Activated CD8-positive, alpha-beta T cell treated with anti-CD3 and anti-CD28 coated beads, Interleukin-2, amount 10 ng/mL, durations not matched to agents 7 days and 5 days (primary cell): ENCODE data around the gene OR2C1. TPM values are rescaled to one million over a fixed set of nuclear protein-coding genes. Genes with fewer than 3 reads are reported as not detected.
A peak's percentile ranks its signal among the peaks of the same experiment; 100 is the strongest.

Source experiments
- ATAC-seq: fragments of 150-1000 bp; cut with Tn5 transposase; one replicate; pipeline ENCODE4 v1.10.0; 2021; ENCODE audit warnings: moderate library complexity
- CTCF ChIA-PET: fragments of 350-600 bp; sonication (Branson Sonifier 250); formaldehyde crosslinking; loops from one replicate; lab custom pipeline; 2021; ENCODE audit warnings: antibody characterized with exemption; lab: Charles Lee
- POLR2A ChIA-PET: fragments of 350-600 bp; sonication (Branson Sonifier 250); formaldehyde crosslinking; loops from one replicate; lab custom pipeline; 2021; ENCODE audit warnings: antibody characterized with exemption; lab: Charles Lee
- DNase-seq: peaks from one replicate; pipeline ENCODE4 v3.0.0-alpha.2; 2020
- H3K27ac Mint-ChIP-seq: one replicate; pipeline ENCODE4 v1.8.0; 2021; ENCODE audit warnings: mild to moderate bottlenecking, mixed read lengths
- H3K27me3 Mint-ChIP-seq: one replicate; pipeline ENCODE4 v1.8.0; 2021; ENCODE audit warnings: low read depth, mixed read lengths
- H3K36me3 Mint-ChIP-seq: one replicate; pipeline ENCODE4 v1.8.0; 2021; ENCODE audit warnings: low read depth, mixed read lengths
- H3K4me1 Mint-ChIP-seq: one replicate; pipeline ENCODE4 v1.8.0; 2021; ENCODE audit warnings: low read depth, mixed read lengths
- H3K4me3 Mint-ChIP-seq: one replicate; pipeline ENCODE4 v1.8.0; 2021; ENCODE audit warnings: mild to moderate bottlenecking, mixed read lengths
- H3K9me3 Mint-ChIP-seq: one replicate; pipeline ENCODE4 v1.8.0; 2022; ENCODE audit warnings: mixed read lengths; ENCODE audit not compliant: insufficient read depth
- total RNA-seq, 2 experiments: library from RNA; stranded (reverse); gene quantifications; one replicate each; pipeline ENCODE4 v1.2.3, GENCODE V29; 2021

The OR2C1 gene
- total RNA-seq, 2 experiments from 2014 or later: not detected

GRCh38 chr16:3400779-3401688 is 45.3 kb downstream of the OR2C1 start, which contains the start of the genes ZNF174 and ZSCAN32:
Gene ZNF174 (plus strand): TSS chr16:3401215. CDS start chr16:3402005, 790 bp downstream.
Gene ZSCAN32 (minus strand): TSS chr16:3401004. CDS start chr16:3397557, 3,447 bp downstream.
- CTCF ChIA-PET: interaction anchor here (0.9 to 2.0 kb wide), 9 partner anchors 25 to 136 kb away, joined by 3 to 6 read pairs (median 4); partner anchors contain the start of genes CLUAP1, NAA60, TIGD7 and ZNF597
- Mint-ChIP-seq H3K27ac (peak within 1 kb of the TSS; percentile 89), H3K4me3 (peak within 1 kb of the TSS; percentile 88), H3K36me3 (peaks cover 74% of the 10 kb centered on the region), H3K27me3 (no peaks in the 10 kb centered on the region), H3K9me3 (peaks cover 39% of the 10 kb centered on the region), H3K4me1 (peaks cover 36% of the 10 kb centered on the region)
- DNase-seq (peak; percentile 99), ATAC-seq (peak; percentile 99)
- POLR2A ChIA-PET: interaction anchor here (0.6 to 3.1 kb wide), 25 partner anchors 9 to 243 kb away, joined by 3 to 26 read pairs (median 4); partner anchors contain the start of genes NAA60, ZNF263 and ZNF597

GRCh38 chr16:3401719-3402397 is 46.2 kb downstream of the OR2C1 start:
- Mint-ChIP-seq H3K27ac (peak overlapping the region; percentile 89), H3K4me3 (peak overlapping the region; percentile 88), H3K4me1 (peaks cover 36% of the 10 kb centered on the region), H3K36me3 (peaks cover 74% of the 10 kb centered on the region), H3K9me3 (peaks cover 42% of the 10 kb centered on the region), H3K27me3 (no peaks in the 10 kb centered on the region)
- ChIA-PET CTCF (interaction anchor here (0.9 to 2.0 kb wide), 9 partner anchors 25 to 137 kb away, joined by 3 to 6 read pairs (median 4); partner anchors contain the start of genes NAA60, TIGD7, ZNF597 and ZNF75A), POLR2A (interaction anchor here (0.6 to 3.1 kb wide), 20 partner anchors 8 to 715 kb away, joined by 3 to 26 read pairs (median 4); partner anchors contain the start of genes NAA60, ZNF263 and ZNF597)
- ATAC-seq: no peak
- no peak for DNase-seq

Other genes starting within 250 kb of the OR2C1 start
- gene ZNF205, start 243.3 kb upstream of the OR2C1 start, total RNA-seq: not detected
- 10 to 100 TPM; 10.8 to 12.1 TPM for gene ZNF213, start 220.9 kb upstream of the OR2C1 start, total RNA-seq
- not detected for gene OR1F1, start 167.7 kb upstream of the OR2C1 start, total RNA-seq
- gene ZNF200, start 120.7 kb upstream of the OR2C1 start, total RNA-seq: 10 to 100 TPM; 13.7 to 18.4 TPM
- under 1 TPM; 0.13 to 0.21 TPM for gene MEFV, start 99.3 kb upstream of the OR2C1 start, total RNA-seq
- gene ZNF263, start 72.4 kb upstream of the OR2C1 start, total RNA-seq: 10 to 100 TPM; 24.3 to 25.0 TPM
- 1 to 10 TPM; 4.5 to 5.6 TPM for gene TIGD7, start 50.5 kb upstream of the OR2C1 start, total RNA-seq
- 10 to 100 TPM; 38.6 to 40.0 TPM for gene ZNF75A, start 50.4 kb upstream of the OR2C1 start, total RNA-seq
- gene ZSCAN32, start 45.1 kb downstream of the OR2C1 start, total RNA-seq: 10 to 100 TPM; 15.9 to 19.0 TPM
- 10 to 100 TPM; 10.4 to 12.3 TPM for gene ZNF174, start 45.3 kb downstream of the OR2C1 start, total RNA-seq
- 1 to 10 TPM; 2.4 to 2.7 TPM for gene ZNF597, start 87.6 kb downstream of the OR2C1 start, total RNA-seq
- gene NAA60, start 87.8 kb downstream of the OR2C1 start, total RNA-seq: 10 to 100 TPM; 46.3 to 49.0 TPM
- not detected for gene C16orf90, start 139.6 kb downstream of the OR2C1 start, total RNA-seq
- 10 to 100 TPM; 15.4 to 16.1 TPM for gene CLUAP1, start 145.1 kb downstream of the OR2C1 start, total RNA-seq
- gene NLRC3, start 221.5 kb downstream of the OR2C1 start, total RNA-seq: 10 to 100 TPM; 92.6 to 94.6 TPM